Stimulated activated CD8-positive, alpha-beta memory T cell treated with anti-CD3 and anti-CD28 coated beads, Interleukin-2, amount 100 ng/mL, for 48 hours (primary cell): ENCODE measurements around the gene PCNT.
A peak's percentile ranks its signal among the peaks of the same experiment; 100 is the strongest.
"Not testable (repeated sequence)": the region's sequence is repeated elsewhere in the genome, so short reads cannot be mapped to it uniquely, and the experiment has no call there.

ENCODE experiments used
- DNase-seq, 2 donors: peaks; one replicate each; pipeline ENCODE4 v3.0.0-alpha.2; 2020; ENCODE audit warnings: low read depth in 2 of 2

Gene PCNT

DNA sequence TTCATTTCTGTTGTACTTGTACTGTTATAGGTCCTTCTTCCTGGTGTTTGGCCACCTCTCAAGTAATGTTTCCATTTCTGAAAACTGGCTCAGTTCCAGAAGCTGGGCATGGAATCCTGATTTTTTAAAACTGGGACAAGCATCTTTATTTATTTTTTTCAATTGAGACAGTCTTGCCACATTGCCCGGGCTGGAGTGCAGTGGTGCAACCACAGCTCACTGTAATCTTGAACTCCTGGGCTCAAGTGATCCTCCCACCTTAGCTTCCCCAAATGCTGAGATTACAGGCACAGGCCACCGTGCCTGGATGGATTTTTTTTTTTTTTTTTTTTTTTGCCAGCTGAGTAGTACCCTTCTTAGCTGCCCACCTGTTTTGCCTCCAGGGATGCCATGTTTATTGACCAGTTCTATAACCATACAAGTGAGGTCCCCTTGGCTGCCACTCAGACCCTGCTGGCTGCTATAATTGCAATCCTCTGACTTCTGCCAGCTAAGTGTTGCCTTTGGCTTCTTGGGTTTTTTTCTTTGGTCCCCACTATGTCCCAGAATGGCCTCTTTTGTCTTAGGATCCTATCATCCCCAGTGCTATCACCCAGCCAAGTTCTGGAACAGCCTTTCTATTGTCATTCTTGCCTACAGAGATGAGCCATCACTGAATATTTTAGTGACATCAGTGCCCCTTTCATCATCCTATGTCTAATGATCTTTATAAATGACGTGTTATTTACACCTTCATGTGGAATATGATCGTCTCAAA is 130.9 kb downstream of the PCNT start:
- no peak for DNase-seq

DNA sequence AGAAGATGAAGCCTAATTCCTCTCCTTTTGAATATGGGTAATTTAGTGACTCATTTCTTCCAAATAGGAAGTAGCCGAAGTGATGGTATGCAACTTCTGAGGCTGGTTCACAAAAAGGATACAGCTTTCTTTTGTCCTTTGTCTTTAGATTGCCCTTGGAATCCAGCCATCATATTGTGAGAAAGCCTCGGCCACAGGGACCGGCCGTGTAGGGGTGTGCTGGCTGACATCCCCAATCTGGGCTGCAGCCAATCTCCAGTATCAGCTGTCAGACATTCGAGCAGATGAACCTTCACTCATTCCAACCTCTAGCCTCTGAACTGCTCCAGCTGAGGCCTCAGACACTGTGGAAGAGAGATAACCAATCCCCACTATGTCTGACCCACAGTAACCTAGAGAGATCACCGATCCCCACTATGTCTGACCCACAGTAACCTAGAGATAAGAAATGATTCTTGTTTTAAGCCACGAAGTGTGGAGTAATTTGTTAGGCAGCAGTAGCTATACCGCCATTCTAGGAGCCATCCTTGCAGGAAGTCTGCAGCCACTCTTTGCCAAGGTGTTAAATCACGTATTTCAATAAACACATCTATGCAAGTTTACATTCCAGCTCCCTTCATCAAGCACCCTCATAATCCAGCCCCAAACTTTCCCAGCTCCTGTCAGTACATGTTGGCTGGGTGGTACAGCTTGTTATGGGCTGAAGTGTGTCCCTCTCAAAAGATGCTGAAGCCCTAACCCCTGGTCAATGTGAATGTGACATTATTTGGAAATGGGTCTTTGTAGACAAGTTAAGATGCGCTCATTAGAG is 131.8 kb downstream of the PCNT start:
- DNase-seq: no peak

DNA sequence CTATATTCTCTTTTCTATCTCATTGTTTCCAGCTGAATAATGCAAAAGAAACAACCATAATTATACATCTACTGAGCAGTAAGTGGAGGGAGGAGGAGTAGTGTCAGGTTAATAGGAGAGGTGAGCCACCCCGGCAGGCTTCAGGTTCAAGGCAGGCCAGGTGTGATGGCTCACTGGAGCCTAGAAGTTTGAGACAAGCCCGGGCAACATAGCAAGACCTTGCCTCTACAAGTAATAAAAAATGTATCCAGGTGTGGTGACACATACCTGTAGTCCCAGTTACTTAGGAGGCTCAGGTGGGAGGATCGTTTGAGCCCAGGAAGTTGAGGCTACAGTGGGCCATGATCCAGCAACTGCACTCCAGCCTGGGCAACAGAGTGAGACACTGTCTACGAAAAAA is 132.8 kb downstream of the PCNT start:
- no peak for DNase-seq

DNA sequence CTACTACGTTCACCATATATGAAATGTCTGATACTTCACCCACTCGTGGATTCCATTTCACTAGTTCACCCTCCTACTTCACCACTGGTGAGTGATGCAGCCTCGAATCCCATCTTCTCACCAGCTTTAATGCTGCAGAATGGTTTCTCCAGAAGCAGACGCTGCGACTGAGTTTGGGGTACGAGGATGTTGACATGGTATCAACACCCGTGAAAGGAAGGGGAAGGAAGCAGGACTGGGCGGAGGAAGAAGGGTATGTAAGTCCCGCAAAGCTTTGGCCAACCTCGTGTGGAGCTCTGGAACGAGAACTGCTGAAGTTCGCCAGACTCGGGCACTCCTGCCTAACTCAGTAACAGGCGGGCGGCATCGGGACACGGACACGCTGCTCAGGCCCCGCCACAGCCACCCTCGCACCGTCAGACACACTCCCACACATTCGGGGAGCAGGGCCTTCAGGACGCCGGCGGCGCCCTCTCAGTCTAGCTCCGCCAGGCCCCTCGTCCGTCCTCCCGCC is 133.9 kb downstream of the PCNT start:
- DNase-seq: peak; percentile 13 to 30

DNA sequence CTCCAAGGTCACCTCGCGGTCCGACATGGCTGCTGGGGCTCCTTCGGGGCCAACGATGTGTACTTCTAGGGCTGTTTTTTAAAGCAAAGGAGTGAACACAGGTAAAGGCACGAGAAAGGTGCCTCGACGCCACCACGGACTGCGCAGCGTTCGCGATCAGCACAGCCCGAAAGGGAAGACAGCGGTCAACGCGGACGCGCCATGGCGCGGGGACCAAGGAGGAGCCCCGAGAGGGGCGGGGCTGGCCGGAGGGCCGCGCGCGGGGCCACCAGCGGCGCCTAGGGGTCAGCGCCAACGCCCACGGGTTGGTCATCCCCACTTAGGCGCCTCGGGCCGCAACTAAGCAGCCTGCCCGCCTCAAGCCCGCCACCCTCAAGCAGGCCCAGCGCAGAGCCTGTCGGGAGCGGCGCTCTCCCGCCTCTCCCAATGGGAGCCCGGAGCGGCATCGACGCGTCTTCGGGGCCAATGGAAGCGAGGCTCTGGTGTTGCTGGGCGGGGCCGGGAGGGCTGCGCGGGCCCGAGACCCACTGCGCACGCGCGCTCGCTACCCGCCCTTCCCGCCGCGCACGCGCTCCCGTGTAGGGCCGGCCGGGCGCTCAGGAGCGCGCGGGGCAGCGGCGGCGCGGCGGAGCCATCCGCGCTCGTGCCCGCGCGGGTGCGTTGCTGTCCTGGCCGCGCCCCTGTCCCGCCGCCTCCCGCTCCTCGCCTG is 134.5 kb downstream of the PCNT start, which contains the start of gene DIP2A:
Gene DIP2A (plus strand): TSS at position 577 of the 709 bp plus-strand sequence. CDS start 241 bp downstream, outside the sequence.
- peak; percentile 89 to 90 for DNase-seq

DNA sequence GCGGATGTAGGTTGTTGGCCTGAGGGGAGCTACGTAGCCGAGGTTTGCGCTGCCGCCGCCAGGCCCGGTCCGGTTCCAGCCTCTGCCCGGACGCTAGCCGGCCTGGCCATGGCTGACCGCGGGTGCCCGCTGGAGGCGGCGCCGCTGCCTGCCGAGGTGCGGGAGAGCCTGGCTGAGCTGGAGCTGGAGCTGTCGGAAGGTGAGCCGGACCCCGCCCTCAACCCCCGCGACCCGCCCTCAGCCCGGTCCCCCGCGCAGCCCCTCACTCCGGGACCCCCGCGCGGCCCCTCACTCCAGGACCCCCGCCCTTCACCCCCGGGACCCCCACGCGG is 135.0 kb downstream of the PCNT start:
- no peak for DNase-seq

DNA sequence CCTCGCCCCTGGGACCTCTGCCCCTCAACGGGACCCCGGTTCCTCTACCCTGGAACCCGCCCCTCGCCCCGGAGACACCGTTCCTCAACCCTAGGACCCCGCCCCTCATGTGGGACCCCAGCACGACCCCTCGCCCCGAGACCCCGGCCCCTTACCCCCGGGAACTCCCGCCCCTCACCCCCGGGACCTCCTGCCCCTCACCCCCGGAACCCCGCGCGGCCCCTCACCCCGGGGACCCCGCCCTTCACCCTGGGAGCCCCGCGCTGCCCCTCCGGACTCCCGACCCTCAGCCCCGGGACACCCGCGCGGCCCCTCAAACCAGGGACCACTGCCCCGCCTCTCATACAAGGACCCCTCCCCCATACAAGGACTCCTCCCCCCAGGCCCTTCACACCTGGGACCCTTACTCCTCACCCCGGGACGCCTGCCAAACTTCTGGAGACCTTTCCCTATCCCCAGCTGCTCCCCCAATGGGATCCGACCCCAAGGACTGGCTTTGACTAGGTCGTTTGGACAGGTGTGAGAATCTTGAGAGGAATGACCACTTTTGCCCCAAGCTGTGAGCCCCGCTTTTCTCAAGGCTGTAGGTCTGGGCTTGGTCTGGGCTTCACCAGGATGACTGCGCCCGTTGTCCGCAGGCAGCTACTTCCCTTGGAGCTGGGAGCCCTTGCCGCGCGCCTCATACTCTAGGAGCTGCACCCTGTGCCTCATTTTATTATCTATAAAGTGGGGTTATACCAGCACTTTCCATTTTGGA is 135.6 kb downstream of the PCNT start:
- no peak for DNase-seq

DNA sequence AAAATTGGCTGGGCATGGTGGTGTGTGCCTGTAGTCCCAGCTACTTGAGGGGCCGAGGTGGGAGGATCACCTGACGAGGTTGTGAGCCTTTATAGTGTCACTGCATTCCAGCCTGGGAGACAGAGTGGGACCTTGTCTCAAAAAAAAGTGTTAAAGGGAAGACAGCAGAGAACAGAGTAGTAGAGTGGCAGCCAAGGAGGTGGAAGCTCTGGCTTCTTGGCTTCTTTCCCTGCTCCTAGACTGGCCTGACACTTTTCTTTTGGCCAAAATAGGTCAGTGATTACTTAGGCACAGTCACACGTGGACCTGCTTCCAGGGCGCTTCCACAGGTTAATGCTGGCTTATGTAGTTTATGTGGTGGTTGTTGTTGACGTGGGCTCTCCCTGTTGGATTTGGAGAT is 138.0 kb downstream of the PCNT start:
- no peak for DNase-seq

DNA sequence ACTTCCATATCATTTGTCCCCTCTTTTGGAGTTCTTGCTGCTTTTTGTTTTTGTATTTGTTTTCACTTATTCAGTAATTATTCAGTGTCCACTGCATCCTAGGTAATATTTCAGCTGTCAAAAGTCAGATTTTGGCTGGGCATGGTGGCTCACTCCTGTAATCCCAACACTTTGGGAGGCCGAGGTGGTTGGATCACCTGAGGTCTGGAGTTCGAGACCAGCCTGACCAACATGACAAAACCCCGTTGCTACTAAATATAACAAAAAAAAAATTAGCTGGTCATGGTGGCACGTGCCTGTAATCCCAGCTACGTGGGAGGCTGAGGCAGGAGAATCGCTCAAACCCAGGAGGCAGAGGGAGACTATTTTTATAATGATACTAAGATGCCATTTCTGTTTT is 141.2 kb downstream of the PCNT start:
- not testable (repeated sequence) for DNase-seq

DNA sequence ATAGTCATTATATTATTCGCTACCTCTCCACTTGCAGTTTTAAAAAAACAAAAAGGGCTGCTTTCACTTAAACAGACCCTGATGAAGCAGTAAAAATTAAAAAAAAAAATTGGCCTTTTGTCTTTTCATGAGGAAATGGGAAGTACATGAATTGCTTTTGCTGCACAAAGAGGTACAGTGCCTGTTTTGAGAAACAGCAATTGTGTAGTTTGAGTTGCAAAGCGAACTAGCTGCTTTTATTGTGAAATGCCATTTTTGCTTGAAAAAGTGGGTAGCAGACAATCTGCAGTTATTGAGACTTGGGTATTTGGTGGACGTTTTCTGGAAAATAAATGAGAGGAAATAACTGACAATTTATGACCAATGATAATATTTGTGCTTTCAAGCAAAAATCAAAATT is 141.7 kb downstream of the PCNT start:
- no peak for DNase-seq

DNA sequence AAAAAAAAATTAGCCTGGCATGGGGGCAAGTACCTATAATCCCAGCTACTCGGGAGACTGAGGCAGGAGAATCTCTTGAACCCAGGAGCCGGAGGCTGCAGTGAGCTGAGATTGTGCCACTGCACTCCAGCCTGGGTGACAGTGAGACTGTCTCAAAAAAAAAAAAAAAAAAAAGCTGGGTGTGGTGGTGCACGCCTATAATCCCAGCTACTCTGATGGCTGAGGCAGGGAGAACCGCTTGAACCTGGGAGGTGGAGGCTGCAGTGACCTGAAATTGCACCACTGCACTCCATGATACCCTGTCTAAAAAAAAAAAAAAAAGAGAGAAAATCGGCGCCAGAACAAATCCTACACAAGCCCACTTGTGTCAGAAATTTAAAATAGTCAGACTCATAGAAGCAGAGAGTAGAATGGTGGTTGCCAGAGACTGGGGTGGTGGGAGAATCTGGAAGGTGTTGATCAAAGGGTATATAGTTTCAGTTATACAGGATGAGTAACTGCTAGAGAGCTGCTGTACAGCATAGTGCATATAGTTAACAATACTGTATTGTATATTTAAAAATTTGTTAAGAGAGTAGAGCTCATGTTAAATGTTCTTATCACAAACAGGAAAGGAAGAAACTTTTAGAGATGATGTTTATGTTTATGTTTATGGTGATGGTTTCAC is 144.3 kb downstream of the PCNT start:
- DNase-seq: no peak

DNA sequence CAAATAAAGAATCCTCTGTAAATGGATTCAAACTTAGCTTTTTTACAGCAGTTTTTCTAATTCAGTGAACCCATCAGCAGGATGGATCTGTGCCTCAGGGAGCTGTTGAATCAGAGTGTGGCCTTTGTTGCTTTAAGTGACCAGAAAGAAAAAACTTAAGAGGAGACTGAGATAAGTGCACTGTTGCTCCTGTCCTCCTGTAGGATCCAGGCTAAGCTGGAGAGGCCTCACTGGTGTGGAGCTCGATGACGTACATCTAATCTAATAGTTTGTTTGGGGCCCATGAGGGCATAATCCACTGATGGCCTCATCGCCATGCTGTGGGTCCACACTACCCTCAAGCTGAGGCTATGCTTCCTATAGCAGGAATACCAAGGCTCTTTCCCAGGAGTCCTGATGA is 145.3 kb downstream of the PCNT start:
- no peak for DNase-seq

DNA sequence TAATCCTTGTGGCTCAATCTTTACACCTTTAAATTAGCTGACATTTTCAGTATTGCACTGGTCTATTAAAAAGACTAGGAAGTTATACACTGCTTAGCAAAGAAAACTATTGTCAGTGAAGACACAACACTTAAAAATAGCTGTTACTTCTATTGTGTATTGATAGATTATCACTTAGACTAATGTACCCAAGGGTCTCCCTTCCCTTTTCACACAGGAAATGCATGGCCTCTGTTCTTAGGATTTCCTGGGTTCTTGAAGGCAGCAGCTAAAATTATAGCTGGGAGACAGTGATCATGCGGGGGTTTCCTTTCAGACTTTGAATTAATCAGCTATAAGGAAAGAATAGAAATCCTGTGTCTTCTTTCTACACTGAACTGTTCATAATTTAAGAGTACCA is 147.6 kb downstream of the PCNT start:
- no peak for DNase-seq

DNA sequence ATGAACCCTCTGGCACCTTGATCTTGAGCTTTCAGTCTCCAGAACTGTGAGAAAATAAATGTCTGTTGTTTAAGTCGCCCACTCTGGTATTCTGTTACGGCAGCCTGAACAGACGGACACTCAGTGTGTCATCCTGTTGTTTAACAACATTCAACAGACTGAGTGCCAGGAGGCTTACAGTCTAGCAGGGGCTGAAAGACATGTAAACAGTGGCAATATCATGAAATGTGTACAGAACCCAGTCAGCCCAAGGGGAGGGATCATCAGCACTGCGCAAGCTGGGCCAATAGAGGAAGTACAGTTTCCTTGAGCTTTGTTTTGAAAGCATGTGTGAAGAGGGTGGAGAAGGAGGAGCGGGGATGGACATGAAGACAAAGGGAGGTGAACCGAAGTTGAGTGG is 148.3 kb downstream of the PCNT start:
- no peak for DNase-seq

DNA sequence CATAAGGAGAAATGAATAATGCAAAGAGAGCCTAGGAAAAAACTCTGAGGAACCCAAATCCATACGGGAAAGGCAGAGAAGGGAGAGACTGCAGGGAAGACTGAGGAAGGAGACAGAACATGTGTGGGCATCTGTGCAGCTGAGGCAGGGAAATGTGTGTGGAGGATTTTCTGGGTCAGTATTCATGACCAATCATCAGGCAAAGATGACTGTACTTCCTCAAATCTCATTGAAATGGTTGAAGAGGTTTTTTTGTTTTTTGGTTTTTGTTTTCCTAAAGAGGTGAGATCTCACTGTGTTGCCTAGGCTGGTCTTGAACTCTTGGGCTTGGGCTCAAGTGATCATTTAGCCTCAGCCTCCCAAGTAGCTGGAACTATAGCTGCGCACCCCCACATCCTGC is 150.4 kb downstream of the PCNT start:
- no peak for DNase-seq

DNA sequence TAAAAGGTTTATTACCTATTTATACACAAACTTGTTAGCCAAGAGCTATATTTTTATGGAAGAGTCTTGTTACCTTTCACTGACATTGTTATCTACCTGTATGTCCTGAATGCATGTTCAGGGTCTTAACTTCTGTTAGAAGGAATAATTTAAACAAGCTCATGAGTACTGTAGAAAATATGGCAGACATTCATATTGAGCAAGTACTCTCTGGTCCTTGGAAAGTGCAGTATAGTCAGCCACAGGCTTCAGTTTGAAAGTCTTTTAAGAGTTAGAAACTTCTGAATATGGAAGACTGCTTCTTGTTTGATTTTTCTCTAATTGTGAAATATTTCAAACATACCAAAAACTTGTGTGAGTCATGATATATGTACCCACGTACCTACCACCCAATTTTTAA is 151.3 kb downstream of the PCNT start:
- DNase-seq: no peak

DNA sequence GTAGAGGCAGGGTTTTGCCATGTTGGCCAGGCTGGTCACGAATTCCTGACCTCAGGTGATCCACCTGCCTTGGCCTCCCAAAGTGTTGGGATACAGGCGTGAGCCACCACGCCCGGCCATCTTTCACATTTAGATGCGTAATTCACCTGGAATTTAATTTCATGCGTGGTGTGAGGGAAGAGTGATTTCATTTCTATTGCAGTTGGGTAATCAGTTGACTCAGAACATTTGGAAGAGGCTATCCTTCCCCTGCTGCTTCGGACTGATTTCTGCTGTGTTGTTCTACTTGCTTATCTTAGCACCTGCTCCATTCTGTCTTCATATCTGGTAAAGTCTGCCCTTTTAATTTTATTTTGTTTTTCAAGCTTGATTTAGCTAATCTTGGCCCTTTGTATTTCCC is 153.8 kb downstream of the PCNT start:
- no peak for DNase-seq

DNA sequence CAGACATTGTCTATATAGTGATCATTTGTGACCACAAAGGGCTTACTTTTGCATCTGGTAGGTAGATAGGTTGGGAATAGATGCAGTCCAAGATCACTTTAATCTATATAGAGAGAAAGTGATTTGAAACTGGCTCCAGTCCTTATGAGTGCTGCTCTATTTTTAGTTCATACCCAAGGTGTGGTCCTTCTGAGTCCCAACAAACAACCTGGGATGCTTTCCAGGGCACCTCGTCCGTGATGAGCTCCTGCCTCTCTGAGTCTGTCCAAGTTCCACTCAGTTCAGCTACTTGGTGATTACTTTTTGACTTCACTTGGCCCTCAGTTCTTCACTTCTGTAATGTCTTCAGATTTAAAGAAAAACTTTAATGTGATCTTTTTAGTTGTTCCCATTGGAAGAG is 155.0 kb downstream of the PCNT start:
- DNase-seq: no peak

DNA sequence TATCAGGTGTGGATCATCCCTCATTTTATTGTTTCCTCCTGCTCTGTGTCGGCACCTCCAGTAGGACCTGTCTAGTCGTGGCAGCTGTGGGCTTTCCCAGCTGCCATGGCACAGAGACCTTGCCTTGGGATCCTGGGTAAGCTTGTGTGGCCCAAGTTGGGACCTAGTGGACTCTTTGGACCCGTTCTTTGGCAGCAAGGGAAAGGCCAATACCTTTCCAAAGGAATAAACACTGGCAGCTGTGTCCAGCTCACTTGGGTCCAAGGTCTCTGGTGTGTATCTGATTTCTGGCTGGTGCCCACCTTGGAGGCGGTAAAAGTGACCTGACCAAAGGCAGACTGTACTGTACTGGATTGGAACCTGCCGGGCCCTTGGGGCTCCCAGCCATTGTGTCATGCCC is 156.5 kb downstream of the PCNT start:
- DNase-seq: no peak

DNA sequence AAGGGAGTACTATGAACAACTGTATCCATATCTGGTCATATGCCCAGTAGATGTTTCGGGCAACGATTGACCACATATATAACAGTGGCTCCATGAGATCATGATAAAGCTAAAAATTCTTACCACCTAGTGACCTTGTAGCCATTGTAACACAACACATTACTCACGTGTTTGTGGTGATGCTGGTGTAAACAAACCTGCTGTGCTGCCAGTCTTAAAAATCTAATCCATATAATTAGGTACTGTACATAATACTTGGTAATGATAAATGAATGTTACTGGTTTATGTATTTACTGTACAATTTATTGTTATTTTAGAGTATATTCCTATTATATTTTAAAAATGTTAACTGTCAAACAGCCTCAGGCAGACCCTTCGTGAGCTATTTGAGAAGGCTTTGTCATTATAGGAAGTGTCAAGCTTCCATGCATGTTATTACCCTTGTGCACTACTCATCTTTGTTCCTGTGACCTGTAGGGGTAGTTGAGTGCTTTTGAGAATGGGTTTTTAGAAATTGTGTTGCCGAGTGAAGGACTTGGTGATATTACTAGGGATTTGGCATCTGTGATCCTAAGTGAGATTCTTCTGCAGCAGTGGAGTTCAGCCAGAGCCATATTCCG is 158.4 kb downstream of the PCNT start:
- no peak for DNase-seq

DNA sequence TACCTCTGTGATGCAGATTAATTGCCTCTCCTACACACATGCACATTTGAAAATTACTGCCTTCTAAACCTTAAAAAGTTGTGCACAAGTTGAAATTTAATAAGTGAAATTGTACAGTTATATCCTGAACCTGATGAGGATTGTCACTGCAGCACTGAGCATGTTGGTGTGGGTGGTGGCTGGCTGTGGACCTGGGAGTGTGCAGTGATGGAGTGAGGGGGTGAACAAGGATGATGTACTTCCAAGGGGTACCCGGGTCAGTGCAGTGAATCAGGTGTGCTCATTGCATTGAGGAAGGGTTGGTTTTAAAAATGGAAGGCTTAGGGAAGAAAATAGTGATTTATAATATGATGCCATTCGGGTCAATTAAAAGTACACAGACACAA is 158.9 kb downstream of the PCNT start:
- DNase-seq: no peak
